ENCODE results near the gene RIMKLA.

Gene RIMKLA

GRCh38 chr1:42430286-42431135, 49.9 kb downstream of the RIMKLA start:
- Histone ChIP-seq H3K36me3 (ENCODE audit: control insufficient read depth, insufficient read depth, low read length) (no peaks in the 10 kb centered on the region), H3K27ac (ENCODE audit: low read depth, low read length) (no peak overlapping the region), H3K4me3 (ENCODE audit: low read depth, low read length) (no peak overlapping the region), H3K9ac (ENCODE audit: low read length) (no peak overlapping the region), H3K4me1 (ENCODE audit: control insufficient read depth, insufficient read depth, low read length) (peaks cover 5% of the 10 kb centered on the region; the same call in 1 of the 2 replicates), H3K27me3 (ENCODE audit: control insufficient read depth, insufficient read depth, low read length) (no peaks in the 10 kb centered on the region), H3K9me3 (ENCODE audit: control insufficient read depth, insufficient read depth, low read depth, low read length) (no peaks in the 10 kb centered on the region)

- Histone ChIP-seq H3K4me3 (ENCODE audit: low read depth, low read length) (no peak overlapping the region), H3K9ac (ENCODE audit: low read length) (no peak overlapping the region), H3K27me3 (ENCODE audit: control insufficient read depth, insufficient read depth, low read length) (no peaks in the 10 kb centered on the region), H3K4me1 (ENCODE audit: control insufficient read depth, insufficient read depth, low read length) (peaks cover 5% of the 10 kb centered on the region; the same call in 1 of the 2 replicates), H3K36me3 (ENCODE audit: control insufficient read depth, insufficient read depth, low read length) (no peaks in the 10 kb centered on the region), H3K9me3 (ENCODE audit: control insufficient read depth, insufficient read depth, low read depth, low read length) (no peaks in the 10 kb centered on the region), H3K27ac (ENCODE audit: low read depth, low read length) (no peak overlapping the region)
Observed at GRCh38 chr1:42431514-42431913, 50.9 kb downstream of the RIMKLA start.

GRCh38 chr1:42432714-42433113, 52.1 kb downstream of the RIMKLA start:
- H3K36me3 ChIP-seq (ENCODE audit: control insufficient read depth, insufficient read depth, low read length): no peaks in the 10 kb centered on the region
- no peak overlapping the region for H3K4me3 ChIP-seq (ENCODE audit: low read depth, low read length)
- no peaks in the 10 kb centered on the region for H3K27me3 ChIP-seq (ENCODE audit: control insufficient read depth, insufficient read depth, low read length)
- no peaks in the 10 kb centered on the region for H3K9me3 ChIP-seq (ENCODE audit: control insufficient read depth, insufficient read depth, low read depth, low read length)
- H3K27ac ChIP-seq (ENCODE audit: low read depth, low read length): no peak overlapping the region
- H3K4me1 ChIP-seq (ENCODE audit: control insufficient read depth, insufficient read depth, low read length): no peaks in the 10 kb centered on the region; the same call in 1 of the 2 replicates
- no peak overlapping the region for H3K9ac ChIP-seq (ENCODE audit: low read length)

GRCh38 chr1:42433369-42433768, 52.8 kb downstream of the RIMKLA start:
- Histone ChIP-seq H3K4me1 (ENCODE audit: control insufficient read depth, insufficient read depth, low read length) (no peaks in the 10 kb centered on the region; the same call in 1 of the 2 replicates), H3K4me3 (ENCODE audit: low read depth, low read length) (no peak overlapping the region), H3K27ac (ENCODE audit: low read depth, low read length) (no peak overlapping the region), H3K9me3 (ENCODE audit: control insufficient read depth, insufficient read depth, low read depth, low read length) (no peaks in the 10 kb centered on the region), H3K36me3 (ENCODE audit: control insufficient read depth, insufficient read depth, low read length) (no peaks in the 10 kb centered on the region), H3K27me3 (ENCODE audit: control insufficient read depth, insufficient read depth, low read length) (no peaks in the 10 kb centered on the region), H3K9ac (ENCODE audit: low read length) (no peak overlapping the region)

GRCh38 chr1:42434340-42434739, 53.7 kb downstream of the RIMKLA start:
- Histone ChIP-seq H3K27ac (ENCODE audit: low read depth, low read length) (no peak overlapping the region), H3K9ac (ENCODE audit: low read length) (no peak overlapping the region), H3K9me3 (ENCODE audit: control insufficient read depth, insufficient read depth, low read depth, low read length) (no peaks in the 10 kb centered on the region), H3K4me3 (ENCODE audit: low read depth, low read length) (no peak overlapping the region), H3K4me1 (ENCODE audit: control insufficient read depth, insufficient read depth, low read length) (no peaks in the 10 kb centered on the region; the same call in 1 of the 2 replicates), H3K27me3 (ENCODE audit: control insufficient read depth, insufficient read depth, low read length) (no peaks in the 10 kb centered on the region), H3K36me3 (ENCODE audit: control insufficient read depth, insufficient read depth, low read length) (no peaks in the 10 kb centered on the region)

GRCh38 chr1:42439940-42440339, 59.3 kb downstream of the RIMKLA start:
- no peaks in the 10 kb centered on the region for H3K9me3 ChIP-seq (ENCODE audit: control insufficient read depth, insufficient read depth, low read depth, low read length)
- H3K27me3 ChIP-seq (ENCODE audit: control insufficient read depth, insufficient read depth, low read length): 0 out of 2 replicates have a peak, but pooled peaks cover 3% of the 10 kb centered on the region
- H3K27ac ChIP-seq (ENCODE audit: low read depth, low read length): no peak overlapping the region
- no peaks in the 10 kb centered on the region for H3K36me3 ChIP-seq (ENCODE audit: control insufficient read depth, insufficient read depth, low read length)
- H3K9ac ChIP-seq (ENCODE audit: low read length): no peak overlapping the region
- no peaks in the 10 kb centered on the region for H3K4me1 ChIP-seq (ENCODE audit: control insufficient read depth, insufficient read depth, low read length)
- H3K4me3 ChIP-seq (ENCODE audit: low read depth, low read length): no peak overlapping the region

GRCh38 chr1:42442662-42443061, 62.1 kb downstream of the RIMKLA start:
- Histone ChIP-seq H3K9me3 (ENCODE audit: control insufficient read depth, insufficient read depth, low read depth, low read length) (no peaks in the 10 kb centered on the region), H3K4me1 (ENCODE audit: control insufficient read depth, insufficient read depth, low read length) (no peaks in the 10 kb centered on the region), H3K27ac (ENCODE audit: low read depth, low read length) (no peak overlapping the region), H3K4me3 (ENCODE audit: low read depth, low read length) (no peak overlapping the region), H3K36me3 (ENCODE audit: control insufficient read depth, insufficient read depth, low read length) (no peaks in the 10 kb centered on the region), H3K9ac (ENCODE audit: low read length) (no peak overlapping the region), H3K27me3 (ENCODE audit: control insufficient read depth, insufficient read depth, low read length) (0 out of 2 replicates have a peak, but pooled peaks cover 3% of the 10 kb centered on the region)

GRCh38 chr1:42449256-42449655, 68.7 kb downstream of the RIMKLA start:
- Histone ChIP-seq H3K9ac (ENCODE audit: low read length) (no peak overlapping the region), H3K27me3 (ENCODE audit: control insufficient read depth, insufficient read depth, low read length) (0 out of 2 replicates have a peak, but pooled peaks cover 2% of the 10 kb centered on the region)

GRCh38 chr1:42450061-42450460, 69.5 kb downstream of the RIMKLA start:
- no peak overlapping the region for H3K4me3 ChIP-seq (ENCODE audit: low read depth, low read length)
- H3K27ac ChIP-seq (ENCODE audit: low read depth, low read length): no peak overlapping the region
- no peaks in the 10 kb centered on the region for H3K9me3 ChIP-seq (ENCODE audit: control insufficient read depth, insufficient read depth, low read depth, low read length)

More at GRCh38 chr1:42449256-42449655, 68.7 kb downstream of the RIMKLA start:
- H3K4me3 ChIP-seq (ENCODE audit: low read depth, low read length): no peak overlapping the region
- H3K9me3 ChIP-seq (ENCODE audit: control insufficient read depth, insufficient read depth, low read depth, low read length): no peaks in the 10 kb centered on the region
- no peaks in the 10 kb centered on the region for H3K36me3 ChIP-seq (ENCODE audit: control insufficient read depth, insufficient read depth, low read length)
- no peak overlapping the region for H3K27ac ChIP-seq (ENCODE audit: low read depth, low read length)
- H3K4me1 ChIP-seq (ENCODE audit: control insufficient read depth, insufficient read depth, low read length): no peaks in the 10 kb centered on the region

GRCh38 chr1:42453386-42453785, 72.8 kb downstream of the RIMKLA start:
- Histone ChIP-seq H3K9ac (ENCODE audit: low read length) (no peak overlapping the region), H3K27me3 (ENCODE audit: control insufficient read depth, insufficient read depth, low read length) (no peaks in the 10 kb centered on the region), H3K27ac (ENCODE audit: low read depth, low read length) (no peak overlapping the region), H3K4me3 (ENCODE audit: low read depth, low read length) (no peak overlapping the region), H3K36me3 (ENCODE audit: control insufficient read depth, insufficient read depth, low read length) (peaks cover 3% of the 10 kb centered on the region; the same call in 1 of the 2 replicates), H3K4me1 (ENCODE audit: control insufficient read depth, insufficient read depth, low read length) (peaks cover 4% of the 10 kb centered on the region), H3K9me3 (ENCODE audit: control insufficient read depth, insufficient read depth, low read depth, low read length) (no peaks in the 10 kb centered on the region)

More at GRCh38 chr1:42450061-42450460, 69.5 kb downstream of the RIMKLA start:
- Histone ChIP-seq H3K27me3 (ENCODE audit: control insufficient read depth, insufficient read depth, low read length) (no peaks in the 10 kb centered on the region), H3K9ac (ENCODE audit: low read length) (no peak overlapping the region), H3K36me3 (ENCODE audit: control insufficient read depth, insufficient read depth, low read length) (no peaks in the 10 kb centered on the region), H3K4me1 (ENCODE audit: control insufficient read depth, insufficient read depth, low read length) (no peaks in the 10 kb centered on the region)

GRCh38 chr1:42454403-42454802, 73.8 kb downstream of the RIMKLA start:
- Histone ChIP-seq H3K4me3 (ENCODE audit: low read depth, low read length) (no peak overlapping the region), H3K27me3 (ENCODE audit: control insufficient read depth, insufficient read depth, low read length) (no peaks in the 10 kb centered on the region), H3K4me1 (ENCODE audit: control insufficient read depth, insufficient read depth, low read length) (peaks cover 4% of the 10 kb centered on the region), H3K9me3 (ENCODE audit: control insufficient read depth, insufficient read depth, low read depth, low read length) (no peaks in the 10 kb centered on the region), H3K36me3 (ENCODE audit: control insufficient read depth, insufficient read depth, low read length) (peaks cover 12% of the 10 kb centered on the region; the same call in 1 of the 2 replicates), H3K9ac (ENCODE audit: low read length) (no peak overlapping the region), H3K27ac (ENCODE audit: low read depth, low read length) (no peak overlapping the region)
